HUDEP-2 (cell line): ENCODE measurements around the gene SMAD6.
A peak's percentile ranks its signal among the peaks of the same experiment; 100 is the strongest.

Source experiments
- DNase-seq, 76 experiments: peaks; one replicate each; lab custom pipeline; 2025; ENCODE audit not compliant: unreplicated experiment in 76 of 76; lab: John Stamatoyannopoulos, UW

SMAD6 gene

DNA sequence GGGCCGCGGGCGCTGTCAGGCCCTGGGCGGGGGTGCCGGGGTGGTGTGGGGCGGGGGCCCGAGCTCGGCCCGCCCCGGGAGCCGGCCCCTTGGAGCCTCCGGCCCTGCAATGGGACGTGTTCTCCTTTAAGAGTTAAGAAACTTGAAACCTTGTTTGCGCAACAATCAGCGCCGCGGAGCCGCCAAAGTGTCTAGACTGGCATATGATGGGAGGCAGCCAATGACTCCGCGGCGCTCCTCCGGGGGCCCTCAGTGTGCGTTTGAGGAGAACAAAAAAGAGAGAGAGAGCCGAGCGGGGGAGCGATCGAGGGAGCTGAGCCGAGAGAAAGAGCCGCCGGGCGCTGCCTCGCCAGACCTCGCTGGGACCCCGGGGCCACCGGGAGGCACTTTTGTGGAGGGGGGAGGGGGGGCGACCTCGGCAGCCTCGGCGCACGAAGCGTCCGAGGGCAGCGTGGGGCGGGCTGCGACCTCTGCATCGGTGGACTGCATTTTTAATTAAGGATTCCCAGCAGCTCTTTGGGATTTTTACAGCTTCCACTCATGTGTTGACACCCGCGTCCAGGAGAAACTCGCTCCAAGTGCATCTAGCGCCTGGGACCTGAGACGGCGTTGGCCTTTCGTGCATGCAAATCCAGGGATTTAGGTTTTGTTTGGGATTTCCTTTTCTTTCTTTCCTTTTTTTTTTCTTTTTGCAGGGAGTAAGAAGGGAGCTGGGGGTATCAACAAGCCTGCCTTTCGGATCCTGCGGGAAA lies at the start of gene SMAD6:
TSS of gene SMAD6 (plus strand) at position 202 of the 752 bp plus-strand sequence. CDS start 1,023 bp downstream, outside the sequence.
- peak in 63 of 76 experiments; percentile 7 to 76 (median 43) for DNase-seq

DNA sequence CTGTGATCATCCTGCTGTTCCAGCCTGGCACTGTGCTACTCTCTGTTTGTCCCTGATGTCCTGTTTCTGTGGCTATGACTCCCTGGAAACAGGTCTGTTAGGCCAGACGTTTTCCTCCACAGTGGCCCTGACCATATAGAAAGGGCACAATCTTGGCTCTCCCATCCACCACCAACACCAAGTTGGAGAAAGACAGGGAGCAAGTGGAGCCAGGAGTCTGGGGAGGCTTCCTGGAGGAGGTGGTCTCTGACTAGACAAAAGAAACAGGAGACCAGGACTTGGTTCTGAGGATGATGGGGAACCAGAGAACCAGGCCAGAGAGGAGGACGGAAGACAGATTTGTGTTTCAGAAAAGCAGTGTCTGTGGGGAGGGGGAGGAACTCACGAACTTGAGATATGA lies 49.2 kb upstream of the SMAD6 start:
- DNase-seq = no peak

DNA sequence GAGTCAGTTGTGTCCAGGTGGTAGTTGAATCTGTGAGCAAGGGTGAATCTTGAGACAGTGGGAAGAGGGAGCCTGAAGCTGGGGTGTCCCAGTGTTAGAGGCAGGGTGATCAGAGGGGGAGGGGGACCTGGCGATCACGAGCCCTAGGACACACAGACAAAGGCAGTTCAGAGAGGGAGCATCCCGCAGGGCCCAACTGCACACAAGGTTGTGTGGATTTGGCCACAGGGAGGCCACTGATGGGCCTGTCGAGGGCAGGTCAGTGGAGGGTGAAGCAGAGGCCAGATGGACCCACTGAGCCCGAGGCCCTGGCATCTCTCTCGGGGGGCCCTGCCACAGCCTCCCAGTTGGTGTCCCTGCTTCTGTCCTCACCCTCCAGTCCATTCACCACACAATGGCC lies 48.6 kb upstream of the SMAD6 start:
- no peak for DNase-seq

DNA sequence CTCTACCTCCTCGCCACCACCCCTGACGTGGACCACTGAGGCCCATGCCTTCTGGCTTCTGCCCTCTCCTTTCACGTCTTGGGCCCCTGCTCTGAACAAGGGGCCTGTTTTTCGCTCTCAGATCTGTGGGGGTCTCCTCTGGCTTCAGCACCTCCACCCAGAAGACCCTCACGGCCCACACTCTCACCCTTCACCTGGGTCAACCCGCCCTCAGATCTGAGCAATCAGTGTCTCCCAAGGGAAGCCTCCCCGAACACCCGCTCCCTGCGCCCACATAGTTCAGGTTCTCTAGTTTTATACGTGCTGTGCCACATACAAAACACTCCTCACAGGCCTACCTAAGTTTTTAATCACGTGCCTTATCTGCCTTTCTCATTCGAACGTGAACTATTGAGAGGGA lies 48.2 kb upstream of the SMAD6 start:
- DNase-seq = no peak

DNA sequence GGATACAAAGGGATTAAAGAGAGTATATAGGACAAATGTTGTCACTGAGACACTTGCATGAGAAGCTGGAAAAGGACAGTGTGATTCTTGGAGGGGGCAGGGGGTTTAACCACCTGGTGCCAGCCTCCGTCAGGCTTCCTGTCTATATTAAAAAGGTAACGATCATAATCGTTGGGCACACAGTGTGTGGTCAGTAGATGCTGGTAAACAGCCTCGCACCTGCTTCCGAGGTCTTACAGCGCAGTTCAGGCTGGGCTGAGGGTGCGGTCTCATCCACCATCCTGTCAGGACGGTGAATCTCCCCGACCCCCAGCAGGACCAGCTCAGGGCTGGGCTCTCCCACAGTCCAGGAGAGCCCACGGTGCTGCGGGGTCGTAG lies 47.7 kb upstream of the SMAD6 start:
- no peak for DNase-seq

DNA sequence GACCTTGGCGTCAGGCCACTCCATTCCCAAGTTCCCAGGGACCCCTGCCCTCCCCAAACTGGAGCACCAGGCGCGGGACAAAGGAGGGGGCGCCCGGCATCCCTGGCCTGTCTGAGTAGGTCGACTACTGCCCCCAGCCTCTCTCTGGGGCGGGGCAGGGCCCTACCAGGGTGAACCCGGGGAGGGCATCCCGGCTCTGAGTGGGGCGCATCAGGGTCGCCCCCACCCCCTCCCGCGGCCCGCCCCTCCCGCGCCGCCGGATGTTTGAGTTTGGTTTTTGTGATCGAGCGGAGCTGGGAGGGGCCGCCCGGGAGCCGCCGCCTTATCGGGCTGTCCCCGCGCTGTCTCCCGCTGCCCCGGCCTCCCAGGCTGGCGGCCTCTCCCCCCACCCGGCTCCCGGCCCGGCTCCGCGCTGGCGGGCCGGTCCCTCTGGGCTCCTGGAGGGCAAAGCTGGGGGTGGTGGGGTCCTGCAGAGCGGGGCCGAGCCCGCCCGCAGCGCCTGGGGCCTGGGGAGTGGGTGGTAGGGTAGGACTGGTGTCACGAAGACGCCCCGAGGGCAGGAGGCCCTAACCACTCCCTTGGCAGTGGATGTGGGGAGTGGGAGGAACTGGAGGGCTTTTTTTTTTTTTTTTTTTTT lies 47.2 kb upstream of the SMAD6 start:
- DNase-seq = peak in 6 of 76 experiments; percentile 7 to 22 (median 14)

DNA sequence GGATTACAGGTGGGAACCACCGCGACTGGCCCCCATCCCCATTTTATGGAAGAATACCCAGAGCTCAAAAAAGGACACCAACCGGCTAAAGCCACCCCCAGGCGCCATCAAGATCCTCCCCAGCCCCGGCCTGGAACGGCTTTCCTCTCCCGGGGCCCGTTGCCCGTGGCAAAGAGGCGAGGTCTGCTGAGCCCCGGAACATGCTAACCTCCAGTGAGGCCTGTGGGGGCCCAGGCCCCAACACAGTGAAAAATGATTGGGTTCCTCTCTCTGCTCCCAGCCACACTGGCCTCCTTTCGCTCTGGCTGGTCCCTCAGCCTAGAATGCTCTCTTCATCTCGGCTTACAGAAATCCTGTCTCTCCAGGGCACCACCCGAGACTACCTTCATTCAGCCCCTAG lies 46.5 kb upstream of the SMAD6 start:
- DNase-seq = no peak

DNA sequence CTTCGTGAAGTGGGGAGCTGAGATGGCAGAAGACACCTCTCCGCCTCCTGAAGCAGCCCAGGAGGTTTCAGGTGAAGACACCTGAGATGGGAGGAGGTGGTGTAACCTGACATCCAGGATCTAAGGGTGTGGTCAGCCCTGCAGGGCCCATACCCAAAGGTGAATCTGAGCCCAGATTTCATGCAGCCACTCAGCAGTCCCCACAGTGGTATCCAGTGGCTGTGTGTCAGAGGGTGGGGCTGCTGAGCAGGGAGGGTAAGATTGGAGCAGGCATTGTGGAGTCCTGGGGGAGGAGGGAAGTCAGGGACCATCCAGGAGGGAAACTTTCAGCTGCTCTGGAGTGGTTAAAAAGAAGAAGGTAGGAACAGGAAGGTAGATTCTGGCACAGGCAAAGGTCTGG lies 46.0 kb upstream of the SMAD6 start:
- DNase-seq = no peak

DNA sequence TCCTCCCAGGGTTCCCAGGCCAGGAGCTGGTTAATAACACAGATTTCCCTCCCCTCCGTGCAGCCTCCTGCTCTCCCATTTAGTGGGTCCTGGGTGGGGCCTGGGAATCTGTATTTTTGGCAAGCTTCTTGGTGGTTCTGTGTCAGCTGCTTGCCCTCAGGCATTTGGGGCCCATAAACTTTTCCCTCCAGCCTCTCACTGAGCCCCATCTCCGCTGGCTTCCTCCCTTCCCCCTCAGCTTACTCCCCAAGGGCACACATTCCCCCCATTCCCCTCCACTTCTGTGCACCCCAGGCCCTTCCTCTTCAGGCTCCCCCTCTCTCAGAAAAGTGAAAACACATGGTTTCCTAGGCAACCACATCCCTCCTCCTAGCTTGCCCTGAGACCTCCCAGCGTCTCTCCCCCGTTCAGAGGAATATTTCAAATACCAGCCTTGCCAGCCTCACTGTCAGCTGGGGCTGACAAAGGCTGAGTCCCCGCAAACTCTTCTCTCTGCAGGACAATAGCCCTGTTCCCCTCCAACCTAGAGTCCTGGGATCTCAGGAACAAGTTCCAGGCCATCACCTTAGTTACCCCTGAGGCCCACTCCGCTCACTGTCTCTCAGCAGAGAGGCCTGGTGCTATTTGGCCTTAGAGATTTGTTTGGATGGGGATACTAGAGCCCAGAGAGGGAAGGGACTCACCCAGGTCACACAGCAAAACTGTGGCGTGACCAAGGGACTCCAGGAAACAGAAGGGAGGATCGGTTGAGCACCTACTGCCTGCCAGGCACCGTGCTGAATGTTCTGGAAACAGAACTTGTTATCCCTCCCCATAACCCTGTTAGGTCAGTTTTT lies 44.6 kb upstream of the SMAD6 start:
- no peak for DNase-seq

DNA sequence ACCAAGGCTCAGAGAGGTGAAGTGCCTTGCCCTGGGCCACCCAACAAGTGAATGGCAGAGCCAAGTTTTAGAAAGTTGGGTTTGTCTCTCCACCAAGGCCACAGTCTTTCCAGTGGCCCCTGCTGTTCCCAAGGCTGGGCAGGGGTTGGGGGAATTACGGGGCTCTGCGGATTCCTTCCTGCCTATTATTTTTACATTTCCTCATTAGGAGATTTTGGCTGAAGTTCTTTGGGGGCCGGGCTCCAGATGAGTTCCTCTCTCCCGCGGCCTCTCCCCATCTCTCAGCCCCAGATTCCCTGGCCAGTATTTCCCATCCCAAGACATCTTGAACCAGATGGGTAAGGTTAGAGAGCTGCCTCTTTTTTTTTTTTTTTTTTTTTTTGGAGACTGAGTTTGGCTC lies 44.0 kb upstream of the SMAD6 start:
- no peak for DNase-seq

DNA sequence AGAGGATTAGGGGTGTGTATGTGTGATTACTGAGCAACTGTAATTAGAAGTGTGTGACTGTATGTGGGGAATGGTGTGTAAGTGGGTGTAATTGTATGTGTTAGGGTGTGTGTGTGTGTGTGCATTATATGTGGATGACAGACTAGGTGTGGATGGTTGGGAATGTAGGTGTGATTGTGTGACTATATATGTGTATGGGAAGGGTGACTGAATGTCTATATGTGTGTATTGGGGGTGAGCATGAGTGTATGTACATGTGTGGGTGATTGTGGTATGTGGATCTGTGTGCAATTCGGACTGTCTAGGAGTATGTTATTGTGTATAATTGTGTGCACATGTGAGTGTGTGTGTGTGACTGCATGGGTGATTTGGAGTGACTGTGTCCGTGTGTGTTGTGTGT lies 43.2 kb upstream of the SMAD6 start:
- DNase-seq = no peak

DNA sequence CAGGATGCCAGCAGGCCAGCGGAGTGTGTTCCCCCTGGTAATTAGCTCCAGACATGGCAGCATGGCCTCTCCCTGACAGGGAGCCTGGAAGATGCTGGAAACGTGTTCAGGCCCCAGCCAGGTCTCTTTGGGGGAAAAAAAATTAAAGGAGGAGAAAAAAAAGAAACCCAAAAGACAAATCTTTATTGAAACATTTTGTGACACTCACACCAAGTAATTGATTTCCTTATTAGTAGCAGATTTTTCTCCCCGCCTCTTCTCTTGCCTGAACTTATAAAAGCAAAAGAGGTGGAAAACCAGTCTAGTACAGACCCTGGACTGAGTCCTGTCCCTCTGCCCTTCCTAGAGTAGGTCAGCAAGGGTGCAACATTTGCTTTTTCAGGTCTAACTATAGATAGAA lies 42.7 kb upstream of the SMAD6 start:
- no peak for DNase-seq

DNA sequence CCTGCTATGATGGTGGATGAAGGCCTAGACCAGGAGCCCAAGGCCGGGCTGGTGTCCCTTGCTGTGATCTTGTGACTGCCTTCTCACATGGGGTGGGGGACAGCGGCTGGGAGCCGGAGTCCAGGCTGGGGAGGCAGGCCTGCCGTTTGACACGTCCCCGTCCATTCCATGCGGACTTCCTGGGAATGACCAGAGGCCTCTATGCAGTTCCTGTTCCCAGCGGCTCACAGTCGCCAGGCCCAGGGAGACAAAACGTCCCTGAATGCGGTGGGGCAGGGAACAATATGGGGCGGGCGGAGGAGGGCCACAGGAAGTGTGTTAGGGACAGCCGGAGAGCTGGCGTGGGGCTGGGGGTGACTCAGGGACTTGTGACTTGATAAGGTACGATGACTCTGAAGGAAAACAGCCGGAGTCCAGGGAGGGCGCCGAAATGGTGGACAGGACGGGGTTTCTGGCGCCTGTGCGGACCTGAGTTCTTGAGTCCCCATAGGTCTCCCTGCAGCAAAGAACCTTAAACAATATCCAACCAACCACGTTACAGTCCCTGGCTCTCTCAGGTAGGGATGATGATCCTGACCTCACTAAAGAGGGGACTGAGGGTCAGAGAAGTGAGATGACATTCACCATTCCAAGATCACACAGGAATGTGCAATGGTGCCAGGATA lies 40.5 kb upstream of the SMAD6 start:
- DNase-seq = no peak

DNA sequence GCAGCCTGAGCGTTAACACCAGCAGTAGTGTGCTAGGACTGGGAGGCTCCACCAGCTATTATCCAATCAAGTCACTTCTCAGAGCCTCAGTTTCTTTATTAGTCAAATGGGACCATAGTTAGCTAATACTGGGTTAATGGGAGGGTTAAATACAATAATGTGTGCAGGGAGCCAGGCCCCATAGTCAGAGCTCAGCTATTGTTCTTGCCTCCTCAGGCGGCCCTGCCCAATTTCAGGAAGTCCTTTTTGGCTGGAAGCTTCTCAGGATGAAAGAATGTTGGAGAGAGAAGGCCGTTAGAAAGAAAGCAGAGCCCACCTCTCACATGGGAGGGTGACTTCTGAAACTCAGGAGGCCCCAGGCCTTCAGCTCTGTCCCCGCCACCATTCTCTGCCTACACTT lies 39.5 kb upstream of the SMAD6 start:
- no peak for DNase-seq

DNA sequence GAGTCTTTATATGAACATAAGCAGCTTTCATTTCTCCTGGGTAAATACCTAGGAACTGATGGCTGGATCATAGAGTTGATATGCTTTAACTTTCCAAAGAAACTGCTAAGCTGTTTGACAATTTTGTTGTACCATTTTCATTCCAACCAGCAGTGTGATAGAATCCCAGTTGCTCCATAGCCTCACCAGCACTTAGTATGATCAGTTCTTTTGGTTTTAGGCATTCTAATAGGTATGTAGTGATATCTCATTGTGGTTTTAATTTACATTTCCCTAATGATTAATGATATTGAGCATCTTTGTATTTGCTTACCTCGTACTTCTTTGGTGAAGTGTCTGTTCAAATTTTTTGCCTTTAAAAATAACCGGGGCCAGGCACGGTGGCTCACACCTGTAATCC lies 38.4 kb upstream of the SMAD6 start:
- no peak for DNase-seq

DNA sequence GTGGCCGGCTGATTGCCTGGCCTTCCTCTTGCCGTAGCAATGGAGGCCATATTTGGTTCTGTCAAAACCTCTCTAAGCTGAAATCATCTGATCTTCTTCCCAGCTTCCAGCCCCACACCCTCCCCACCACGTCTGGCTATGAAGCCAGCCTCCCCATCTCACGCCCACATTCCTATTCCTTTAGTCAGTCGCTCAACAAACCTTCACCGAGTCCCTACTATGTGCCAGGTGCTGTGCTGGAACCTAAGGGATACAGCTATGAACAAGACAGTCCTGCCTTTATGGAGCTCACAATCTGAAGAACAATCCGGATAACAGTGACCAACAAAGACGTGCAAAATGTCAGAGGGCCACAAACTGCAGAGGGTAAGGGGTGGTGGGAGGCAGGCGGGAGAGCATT lies 31.9 kb upstream of the SMAD6 start:
- no peak for DNase-seq

DNA sequence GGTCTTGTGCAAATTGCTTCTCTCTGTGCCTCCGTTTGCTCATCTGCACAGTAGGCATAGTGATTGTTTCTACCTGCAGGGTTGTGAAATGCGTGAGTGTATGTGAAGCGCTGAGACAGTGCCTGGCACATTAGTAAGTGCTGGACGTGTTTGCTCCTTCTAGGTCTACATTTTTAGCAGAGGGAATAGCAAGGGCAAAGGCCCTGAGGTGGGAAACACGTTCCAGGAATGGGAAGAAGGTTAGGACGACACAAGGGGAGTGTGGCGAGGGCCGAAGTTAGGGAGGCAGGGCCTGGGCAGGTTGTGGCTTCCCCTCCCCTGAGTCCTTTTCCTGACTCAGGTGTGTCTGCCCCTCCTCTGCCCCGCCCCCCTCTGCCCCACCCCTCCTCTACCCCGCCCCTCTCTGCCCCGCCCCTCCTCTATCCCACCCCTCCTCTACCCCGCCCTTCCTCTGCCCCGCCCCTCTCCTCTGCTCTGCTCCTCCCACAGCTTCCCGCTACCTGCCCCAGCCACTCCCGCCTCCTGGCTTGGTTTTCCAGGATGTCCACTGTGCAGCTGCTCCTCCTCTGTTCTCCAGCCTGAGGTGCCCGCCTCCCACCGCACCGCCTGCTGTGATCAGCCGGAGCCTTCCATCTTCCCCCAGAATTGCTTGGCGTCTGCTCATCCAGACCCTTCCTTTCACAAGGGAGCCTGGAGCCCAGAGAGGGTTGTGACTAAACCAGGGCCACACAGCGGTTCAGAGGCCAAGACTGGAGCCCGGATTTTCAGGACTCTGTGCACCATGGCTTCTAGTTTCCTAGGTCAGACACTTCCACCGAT lies 31.1 kb upstream of the SMAD6 start:
- no peak for DNase-seq

DNA sequence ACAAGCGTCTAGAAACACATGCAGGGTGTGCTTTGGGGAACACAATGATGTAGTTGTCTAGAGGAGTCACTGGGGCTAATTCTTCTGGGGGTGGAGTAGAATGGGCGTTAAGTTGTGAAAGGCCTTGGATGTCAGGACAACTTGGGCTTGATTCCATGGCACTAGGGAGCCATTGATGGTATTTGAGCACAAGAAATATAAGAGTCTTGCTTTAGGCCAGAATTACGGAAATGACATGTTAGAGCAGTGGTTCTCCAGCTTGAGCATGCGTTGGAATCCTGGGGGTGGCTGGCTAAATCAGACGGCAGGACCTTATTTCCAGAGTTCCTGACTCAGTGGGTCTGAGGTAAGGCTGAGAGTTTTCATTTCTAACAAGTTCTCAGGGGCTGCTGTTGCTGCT lies 29.2 kb upstream of the SMAD6 start:
- DNase-seq = no peak

DNA sequence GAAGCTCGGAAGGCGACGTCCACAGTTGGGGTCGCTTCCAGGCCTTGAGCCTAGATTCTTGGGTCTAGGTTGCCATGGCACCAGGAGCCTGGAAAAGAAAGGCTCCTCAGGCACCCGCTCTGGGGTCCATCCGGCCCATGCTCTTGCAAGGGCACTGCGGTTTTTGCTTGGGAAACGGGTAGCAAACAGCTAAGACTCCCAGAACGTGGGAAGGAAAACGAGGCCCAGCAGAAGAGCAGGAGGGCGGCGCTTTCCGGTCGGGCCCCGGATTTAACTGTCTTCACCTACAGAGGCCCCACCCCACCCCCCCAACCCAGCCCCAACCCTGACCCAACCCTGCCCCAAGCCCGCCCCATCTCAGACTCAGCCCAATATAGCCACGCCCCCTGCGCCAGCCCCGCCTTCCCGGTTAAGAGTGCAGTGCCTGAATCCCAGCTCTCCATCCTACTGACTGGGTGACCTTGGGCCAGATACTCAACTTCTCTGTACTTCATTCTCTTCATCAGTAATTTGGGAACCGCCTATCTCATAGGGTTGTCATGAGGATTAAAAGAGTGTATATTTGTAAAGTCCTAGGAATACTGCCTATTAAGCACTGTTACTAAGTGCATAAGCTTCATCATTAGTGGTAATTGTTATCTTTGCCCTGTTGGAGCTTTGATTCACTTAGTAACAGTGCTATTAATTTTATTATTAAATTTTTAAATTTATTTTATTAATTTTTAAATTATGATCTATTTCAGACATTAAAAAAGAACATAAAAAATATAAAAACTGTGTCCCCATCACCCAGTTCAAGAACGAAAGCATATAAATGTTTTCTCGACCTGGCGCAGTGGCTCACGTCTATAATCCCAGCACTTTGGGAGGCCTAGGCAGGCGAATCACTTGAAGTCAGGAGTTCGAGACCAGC lies 28.4 kb upstream of the SMAD6 start:
- DNase-seq = peak in 58 of 76 experiments; percentile 3 to 80 (median 47)
